ENCODE results near the gene ABL1. TPM values are rescaled to one million over a fixed set of nuclear protein-coding genes. Genes with fewer than 3 reads are reported as not detected.

The ABL1 gene
- polyA plus RNA-seq, 1 donor from 2014 or later, result 18.5 TPM

GRCh38 chr9:130820135-130820738 is 14.8 kb upstream of the ABL1 start:
- H3K79me2 ChIP-seq (replicated peaks; ENCODE audit: insufficient read depth, low read length), result no peaks in the 10 kb centered on the region
- no peak overlapping the region for H3K9ac ChIP-seq (ENCODE audit: low read length)
- H4K20me1 ChIP-seq (ENCODE audit: insufficient read depth), result no peaks in the 10 kb centered on the region
- H3K4me3 ChIP-seq (ENCODE audit: low read length), result no peak overlapping the region
- no peak for TF ChIP-seq RAD21 (conservative IDR thresholded peaks at IDR 0.05)
- no peak for TF ChIP-seq TAF1 (IDR thresholded peaks at IDR 0.05; ENCODE audit: low read depth)
- no peak for TF ChIP-seq MXI1 (conservative IDR thresholded peaks at IDR 0.05; ENCODE audit: poor library complexity, severe bottlenecking)
- no peak for TF ChIP-seq REST (IDR thresholded peaks at IDR 0.05; ENCODE audit: borderline replicate concordance)
- TF ChIP-seq, protein P1, sequence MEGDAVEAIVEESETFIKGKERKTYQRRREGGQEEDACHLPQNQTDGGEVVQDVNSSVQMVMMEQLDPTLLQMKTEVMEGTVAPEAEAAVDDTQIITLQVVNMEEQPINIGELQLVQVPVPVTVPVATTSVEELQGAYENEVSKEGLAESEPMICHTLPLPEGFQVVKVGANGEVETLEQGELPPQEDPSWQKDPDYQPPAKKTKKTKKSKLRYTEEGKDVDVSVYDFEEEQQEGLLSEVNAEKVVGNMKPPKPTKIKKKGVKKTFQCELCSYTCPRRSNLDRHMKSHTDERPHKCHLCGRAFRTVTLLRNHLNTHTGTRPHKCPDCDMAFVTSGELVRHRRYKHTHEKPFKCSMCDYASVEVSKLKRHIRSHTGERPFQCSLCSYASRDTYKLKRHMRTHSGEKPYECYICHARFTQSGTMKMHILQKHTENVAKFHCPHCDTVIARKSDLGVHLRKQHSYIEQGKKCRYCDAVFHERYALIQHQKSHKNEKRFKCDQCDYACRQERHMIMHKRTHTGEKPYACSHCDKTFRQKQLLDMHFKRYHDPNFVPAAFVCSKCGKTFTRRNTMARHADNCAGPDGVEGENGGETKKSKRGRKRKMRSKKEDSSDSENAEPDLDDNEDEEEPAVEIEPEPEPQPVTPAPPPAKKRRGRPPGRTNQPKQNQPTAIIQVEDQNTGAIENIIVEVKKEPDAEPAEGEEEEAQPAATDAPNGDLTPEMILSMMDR (IDR thresholded peaks at IDR 0.05; ENCODE audit: poor library complexity, severe bottlenecking), result no peak
- TF ChIP-seq SMC3 (conservative IDR thresholded peaks at IDR 0.05; ENCODE audit: poor library complexity), result no peak
- TF ChIP-seq EP300 (conservative IDR thresholded peaks at IDR 0.05; ENCODE audit: poor library complexity, severe bottlenecking), result no peak
- H3K9me2 ChIP-seq (ENCODE audit: insufficient read depth, low read length), result no peaks in the 10 kb centered on the region
- no peak overlapping the region for H2AFZ ChIP-seq (ENCODE audit: low read depth, low read length)
- H3F3A ChIP-seq (ENCODE audit: insufficient read depth, low read length, poor library complexity, severe bottlenecking), result peaks cover 1% of the 10 kb centered on the region
- no peaks in the 10 kb centered on the region for H3K27me3 ChIP-seq (ENCODE audit: insufficient read depth, low read depth, low read length)
- no peaks in the 10 kb centered on the region for H3K36me3 ChIP-seq (ENCODE audit: insufficient read depth, low read length)
- H3K27ac ChIP-seq (ENCODE audit: low read length), result no peak overlapping the region
- H3K4me2 ChIP-seq (ENCODE audit: low read length), result no peak overlapping the region
- H3K9me3 ChIP-seq (ENCODE audit: low read length), result no peaks in the 10 kb centered on the region

DNA sequence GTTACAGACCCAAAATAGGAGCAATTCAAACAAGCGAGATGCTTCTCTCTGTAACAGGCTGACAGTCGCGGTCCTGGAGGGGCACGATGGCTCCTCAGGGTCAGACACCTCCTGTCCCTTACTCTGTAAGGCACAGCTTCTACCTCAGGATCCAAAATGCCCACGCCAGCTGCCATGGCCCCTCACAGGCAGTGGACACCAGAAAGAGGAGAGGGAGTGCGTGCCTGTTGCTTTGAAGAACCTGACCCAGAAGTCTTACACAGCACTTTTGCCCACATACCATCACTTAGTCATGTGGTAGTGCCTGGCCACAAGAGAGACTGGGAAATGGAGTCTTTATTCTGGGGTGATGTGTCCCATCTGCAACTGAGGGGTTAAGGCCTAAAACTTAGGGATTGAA is 11.6 kb upstream of the ABL1 start:
- H3F3A ChIP-seq (ENCODE audit: insufficient read depth, low read length, poor library complexity, severe bottlenecking), result peaks cover 6% of the 10 kb centered on the region
- no peaks in the 10 kb centered on the region for H3K27me3 ChIP-seq (ENCODE audit: insufficient read depth, low read depth, low read length)
- no peak overlapping the region for H3K4me3 ChIP-seq (ENCODE audit: low read length)
- TF ChIP-seq TAF1 (IDR thresholded peaks at IDR 0.05; ENCODE audit: low read depth), result no peak
- TF ChIP-seq MXI1 (conservative IDR thresholded peaks at IDR 0.05; ENCODE audit: poor library complexity, severe bottlenecking), result no peak
- TF ChIP-seq, protein P1 (IDR thresholded peaks at IDR 0.05; ENCODE audit: poor library complexity, severe bottlenecking), result no peak
- TF ChIP-seq EP300 (conservative IDR thresholded peaks at IDR 0.05; ENCODE audit: poor library complexity, severe bottlenecking), result no peak
- no peak for TF ChIP-seq RAD21 (conservative IDR thresholded peaks at IDR 0.05)
- no peak for TF ChIP-seq POLR2AphosphoS5 (IDR thresholded peaks at IDR 0.05)
- no peak for TF ChIP-seq SMC3 (conservative IDR thresholded peaks at IDR 0.05; ENCODE audit: poor library complexity)
- TF ChIP-seq REST (IDR thresholded peaks at IDR 0.05; ENCODE audit: borderline replicate concordance), result no peak
- no peak for TF ChIP-seq EZH2 (IDR thresholded peaks at IDR 0.05; ENCODE audit: borderline replicate concordance, insufficient read depth, low read length, poor library complexity, severe bottlenecking)
- H4K20me1 ChIP-seq (ENCODE audit: insufficient read depth), result no peaks in the 10 kb centered on the region
- H2AFZ ChIP-seq (ENCODE audit: low read depth, low read length), result no peak overlapping the region
- H3K4me2 ChIP-seq (ENCODE audit: low read length), result no peak overlapping the region
- H3K36me3 ChIP-seq (ENCODE audit: insufficient read depth, low read length), result no peaks in the 10 kb centered on the region
- H3K9me2 ChIP-seq (ENCODE audit: insufficient read depth, low read length), result no peaks in the 10 kb centered on the region
- H3K27ac ChIP-seq (ENCODE audit: low read length), result no peak overlapping the region
- no peaks in the 10 kb centered on the region for H3K9me3 ChIP-seq (ENCODE audit: low read length)
- H3K9ac ChIP-seq (ENCODE audit: low read length), result no peak overlapping the region
- peaks cover 3% of the 10 kb centered on the region for H3K79me2 ChIP-seq (replicated peaks; ENCODE audit: insufficient read depth, low read length)

Measured in neural cell (in vitro differentiated cells).